ENCODE measurements around the gene BMP3.
"Not testable (repeated sequence)": the region's sequence is repeated elsewhere in the genome, so short reads cannot be mapped to it uniquely, and the experiment has no call there.

BMP3 gene, protein sequence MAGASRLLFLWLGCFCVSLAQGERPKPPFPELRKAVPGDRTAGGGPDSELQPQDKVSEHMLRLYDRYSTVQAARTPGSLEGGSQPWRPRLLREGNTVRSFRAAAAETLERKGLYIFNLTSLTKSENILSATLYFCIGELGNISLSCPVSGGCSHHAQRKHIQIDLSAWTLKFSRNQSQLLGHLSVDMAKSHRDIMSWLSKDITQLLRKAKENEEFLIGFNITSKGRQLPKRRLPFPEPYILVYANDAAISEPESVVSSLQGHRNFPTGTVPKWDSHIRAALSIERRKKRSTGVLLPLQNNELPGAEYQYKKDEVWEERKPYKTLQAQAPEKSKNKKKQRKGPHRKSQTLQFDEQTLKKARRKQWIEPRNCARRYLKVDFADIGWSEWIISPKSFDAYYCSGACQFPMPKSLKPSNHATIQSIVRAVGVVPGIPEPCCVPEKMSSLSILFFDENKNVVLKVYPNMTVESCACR
- total RNA-seq: 0 to 2.2 (median 0) reads per million in 17 experiments

DNA sequence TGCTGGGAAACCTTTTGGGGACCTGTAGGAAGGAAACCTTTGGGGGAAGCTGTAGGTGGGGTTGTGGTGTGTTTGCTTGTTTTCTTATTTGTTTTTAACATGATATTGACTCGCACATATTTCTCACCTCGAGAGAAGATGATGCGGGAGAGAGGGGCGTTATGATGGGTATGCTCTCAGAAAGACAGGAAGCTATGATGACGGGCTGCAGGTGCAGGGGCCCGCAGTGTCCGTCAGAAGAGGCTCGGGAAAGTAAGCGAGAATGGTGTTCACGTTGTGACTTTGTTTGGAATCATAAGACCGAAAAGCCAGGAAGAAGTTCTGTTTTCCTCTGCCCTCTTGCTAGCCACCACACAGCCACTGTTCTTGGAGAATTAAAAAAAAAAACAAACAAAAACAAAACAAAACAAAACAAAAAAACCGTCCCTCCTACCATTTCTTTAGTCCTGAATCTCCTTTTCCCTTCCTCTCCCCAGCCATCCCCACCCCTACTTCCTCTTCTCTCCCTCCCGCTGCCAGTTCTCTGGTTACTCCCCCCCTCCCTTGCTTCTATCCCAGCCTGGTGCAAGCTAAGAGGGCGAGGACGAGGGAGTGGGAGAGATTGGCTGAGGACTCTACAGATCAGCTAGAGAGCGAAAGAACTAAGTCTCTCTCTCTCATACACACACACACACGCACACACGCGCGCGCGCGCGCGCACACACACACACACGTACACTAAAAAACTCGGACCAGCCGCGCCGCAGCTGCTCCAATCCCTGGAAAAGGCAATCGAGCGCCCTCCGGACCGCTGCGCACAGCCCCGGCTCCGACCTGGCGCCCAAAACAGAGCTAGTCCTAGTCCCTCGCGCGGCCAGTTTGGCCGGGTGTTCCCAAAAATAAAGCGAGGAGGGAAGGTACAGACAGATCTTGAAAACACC lies at the start of gene BMP3:
Gene BMP3 (plus strand): TSS at position 648 of the 920 bp plus-strand sequence. CDS start 577 bp downstream, outside the sequence.
- peak in 3 of 4 experiments; percentile 10 to 16 (median 11) for DNase-seq

DNA sequence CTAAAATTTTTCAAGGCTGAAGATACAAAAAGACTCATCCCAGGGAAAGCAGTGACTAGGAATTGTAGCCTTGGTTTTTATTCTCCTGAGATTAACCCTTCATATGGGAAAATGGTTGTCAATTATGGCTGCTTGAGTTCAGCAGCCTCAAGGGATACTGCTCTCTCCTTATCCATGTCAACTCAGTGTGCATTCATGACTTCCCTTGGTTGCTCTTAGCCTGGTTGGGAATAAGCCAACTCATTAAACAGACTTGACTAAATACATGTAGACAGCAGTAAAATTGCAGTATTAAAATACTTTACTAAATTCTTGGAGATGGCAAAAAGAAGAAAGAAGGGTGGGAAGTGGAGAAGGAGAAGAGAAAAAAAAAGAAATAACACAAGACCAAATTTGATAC lies 44.5 kb upstream of the BMP3 start:
- no peak for DNase-seq

DNA sequence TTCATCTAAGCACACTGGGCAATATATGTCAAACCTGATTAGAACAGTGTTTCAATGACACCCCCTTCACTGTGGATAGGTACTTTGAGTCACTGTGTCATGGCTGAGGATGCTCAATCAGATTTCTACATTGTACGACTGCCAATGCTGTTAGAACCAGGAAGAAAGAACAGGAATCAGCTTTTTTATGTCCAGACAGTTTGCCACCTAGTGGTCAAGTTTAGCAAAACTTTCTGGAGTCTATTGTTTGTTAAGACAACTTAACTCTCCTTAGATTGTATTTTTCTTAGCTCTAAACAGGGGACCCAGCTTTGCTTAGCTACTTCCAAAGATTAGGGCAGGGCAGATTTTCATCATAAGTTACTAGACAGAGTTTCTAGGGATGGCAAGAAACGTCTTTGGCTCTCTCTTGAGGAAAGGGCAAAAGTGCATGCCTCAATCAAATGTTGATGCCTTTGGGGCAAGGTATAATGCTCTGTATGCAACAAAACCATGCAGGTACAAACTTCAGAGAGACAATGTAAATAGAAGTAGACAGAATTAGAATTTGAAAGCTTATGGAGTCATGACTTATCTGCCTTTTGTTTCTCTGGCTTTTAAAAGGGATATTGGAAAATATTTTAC lies 40.5 kb upstream of the BMP3 start:
- peak; percentile 65 to 73 (median 66) for DNase-seq

DNA sequence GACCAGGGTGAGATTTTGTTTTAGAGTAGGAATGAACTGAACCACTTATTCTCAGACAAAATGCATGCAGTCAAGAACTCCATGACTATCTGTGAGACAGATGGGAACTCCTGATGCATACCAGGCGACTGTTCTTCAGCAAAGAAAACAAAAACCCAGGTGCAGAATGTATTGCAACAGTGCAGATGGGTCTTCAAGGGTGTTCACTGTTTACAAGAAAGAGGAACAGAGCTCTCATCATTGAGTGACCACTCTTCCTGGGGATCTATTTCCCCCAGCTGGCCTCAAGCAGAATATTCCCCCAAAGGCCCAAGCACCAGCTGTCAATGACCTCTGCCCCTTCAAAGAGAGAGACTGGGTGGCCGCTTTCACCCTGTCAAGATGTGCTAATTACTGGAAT lies 39.7 kb upstream of the BMP3 start:
- no peak for DNase-seq

DNA sequence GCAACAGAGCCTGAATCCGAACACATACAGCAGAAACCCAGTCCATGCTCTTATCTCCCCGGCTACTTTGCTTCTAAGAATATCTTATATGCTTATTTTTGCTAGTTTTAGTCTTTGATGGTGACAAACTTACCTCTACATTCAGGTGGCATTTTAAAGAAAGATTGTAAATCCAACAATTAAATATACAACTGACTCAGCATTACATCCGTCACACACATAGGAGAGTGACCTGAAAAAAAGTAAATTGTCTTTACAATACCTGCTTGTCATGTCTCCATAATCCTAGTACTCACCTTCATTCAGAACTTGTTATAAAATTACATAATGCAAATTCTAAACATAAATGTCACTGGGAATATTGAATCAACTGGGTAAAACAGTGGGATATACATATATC lies 30.6 kb upstream of the BMP3 start:
- DNase-seq: no peak

DNA sequence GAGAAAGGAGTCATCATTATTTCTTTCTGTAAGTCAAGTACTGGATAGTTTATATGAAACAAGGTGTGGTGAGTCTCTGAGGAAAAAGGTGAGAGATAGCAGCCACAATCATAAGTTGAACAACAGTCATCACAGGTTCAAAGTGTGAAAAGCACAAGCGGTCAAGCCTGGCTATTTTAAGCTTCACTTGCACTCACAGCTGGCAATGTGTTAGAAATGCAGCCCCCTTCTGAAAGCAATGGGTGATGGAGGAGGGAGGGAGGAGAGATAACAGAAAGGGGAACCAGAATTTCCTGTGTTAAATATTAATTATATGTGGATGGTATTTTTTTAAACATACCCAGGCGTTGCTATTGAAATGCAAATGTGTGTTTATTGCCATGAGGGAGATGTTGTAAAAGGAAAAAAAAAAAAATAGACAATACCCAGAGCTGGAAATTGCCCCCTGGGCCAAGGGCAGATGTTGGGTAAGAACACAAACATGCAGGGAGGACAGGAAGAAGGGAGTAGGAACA lies 26.9 kb upstream of the BMP3 start:
- DNase-seq: no peak

DNA sequence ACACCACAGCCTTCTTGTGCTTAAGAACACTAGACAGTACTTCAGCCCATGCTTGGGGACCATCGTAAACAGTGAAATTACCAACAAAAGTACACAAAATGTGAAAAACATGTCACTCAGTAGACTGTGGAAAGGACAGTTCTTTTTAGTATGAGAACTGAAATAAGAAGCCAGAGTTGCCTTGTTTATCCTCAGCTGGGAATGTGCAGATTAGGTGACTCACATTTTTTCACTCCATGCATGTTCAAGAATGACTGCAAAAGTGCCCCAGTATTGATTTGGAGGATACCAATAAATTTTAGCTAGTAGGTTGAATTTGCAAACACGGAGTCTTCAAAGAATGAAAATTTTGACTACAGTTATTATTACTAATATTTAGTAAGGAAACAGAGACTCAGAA lies 23.1 kb upstream of the BMP3 start:
- no peak for DNase-seq

DNA sequence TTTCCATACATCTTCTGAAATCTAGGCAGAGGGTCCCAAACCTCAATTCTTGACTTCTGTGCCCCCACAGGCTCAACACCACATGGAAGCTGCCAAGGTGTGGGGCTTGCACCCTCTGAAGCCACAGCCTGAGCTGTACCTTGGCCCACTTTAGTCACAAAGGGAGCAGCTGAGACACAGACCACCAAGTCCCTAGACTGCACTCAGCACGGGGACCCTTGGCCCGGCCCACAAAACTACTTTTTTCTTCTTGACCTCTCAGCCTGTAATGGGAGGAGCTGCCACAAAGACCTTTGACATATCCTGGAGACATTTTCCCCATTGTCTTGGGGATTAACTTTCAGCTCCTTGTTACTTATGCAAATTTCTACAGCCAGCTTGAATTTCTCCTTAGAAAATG lies 13.9 kb upstream of the BMP3 start:
- DNase-seq: not testable (repeated sequence)

DNA sequence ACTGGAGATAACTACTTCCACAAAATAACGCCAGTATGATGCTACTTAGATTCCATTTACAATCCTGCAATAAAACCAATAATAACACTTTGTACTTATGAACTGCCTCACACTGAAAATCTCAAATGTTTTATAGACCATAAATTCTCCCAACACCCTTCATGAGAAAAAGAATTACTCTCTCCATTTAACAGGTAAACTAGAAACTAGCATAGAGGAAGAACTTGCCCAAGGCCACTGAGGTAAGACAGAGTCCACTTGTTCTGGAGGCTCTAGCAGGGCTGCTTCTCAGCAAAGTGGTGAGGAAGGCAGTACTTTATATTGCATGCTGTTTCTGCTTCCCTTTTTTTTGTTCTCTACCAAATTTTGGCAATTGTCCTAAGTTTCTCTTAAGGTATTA lies 11.5 kb upstream of the BMP3 start:
- DNase-seq: no peak

DNA sequence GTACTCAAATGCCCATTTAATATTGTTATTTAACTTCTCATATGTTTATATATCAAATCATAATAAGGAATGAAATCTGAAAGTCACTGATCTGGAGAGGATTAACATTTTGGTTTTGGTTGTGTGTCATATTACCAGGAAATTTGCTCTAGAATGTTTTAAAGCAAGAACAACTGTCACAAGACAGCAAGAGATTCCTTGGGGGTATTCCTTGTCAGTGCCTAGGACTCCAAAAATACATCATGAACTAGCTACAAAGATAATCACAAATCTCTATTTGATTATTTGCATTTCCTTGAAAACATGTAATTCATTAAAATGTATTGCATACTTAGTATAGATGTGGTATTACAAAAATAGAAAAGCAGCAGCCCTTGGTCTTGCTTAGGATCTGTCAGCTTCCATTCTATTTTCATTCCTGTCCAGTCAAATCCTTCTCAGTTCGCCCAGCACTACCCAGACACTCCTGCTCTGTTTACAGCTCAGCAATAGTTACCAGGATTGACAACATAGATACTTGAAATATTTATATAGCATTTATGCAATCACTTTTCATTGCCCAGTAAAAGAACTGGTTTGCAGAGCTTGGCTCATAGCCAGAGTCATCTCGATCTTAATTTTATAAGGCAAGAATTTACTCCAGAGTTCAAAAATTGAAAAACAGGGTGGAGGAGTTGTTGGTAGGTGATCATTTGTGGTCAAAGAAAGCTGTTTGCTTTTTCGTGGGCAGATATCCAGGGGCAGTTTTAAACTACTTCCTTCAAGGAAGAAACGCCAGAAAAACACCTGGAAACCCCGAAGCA lies 9.2 kb upstream of the BMP3 start:
- DNase-seq: no peak

DNA sequence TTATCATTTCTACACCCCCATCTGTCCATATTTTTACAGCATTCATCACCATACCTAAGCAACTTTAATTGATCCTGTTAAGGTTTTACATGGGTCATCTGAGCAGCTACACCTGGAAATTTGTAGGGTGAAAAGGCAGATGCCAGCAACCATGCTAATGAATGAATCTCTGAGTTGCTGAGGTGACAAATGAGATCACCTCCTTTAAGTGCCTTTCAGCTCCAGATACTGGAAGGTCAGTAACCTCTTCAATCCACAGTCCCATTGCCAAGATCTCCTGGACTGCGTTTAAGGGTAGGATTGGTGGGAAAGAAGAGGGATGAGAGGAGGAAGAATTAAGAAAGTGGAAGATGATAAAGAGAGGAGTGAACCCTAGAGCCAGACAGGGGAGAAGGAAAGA lies 8.5 kb upstream of the BMP3 start:
- DNase-seq: no peak

DNA sequence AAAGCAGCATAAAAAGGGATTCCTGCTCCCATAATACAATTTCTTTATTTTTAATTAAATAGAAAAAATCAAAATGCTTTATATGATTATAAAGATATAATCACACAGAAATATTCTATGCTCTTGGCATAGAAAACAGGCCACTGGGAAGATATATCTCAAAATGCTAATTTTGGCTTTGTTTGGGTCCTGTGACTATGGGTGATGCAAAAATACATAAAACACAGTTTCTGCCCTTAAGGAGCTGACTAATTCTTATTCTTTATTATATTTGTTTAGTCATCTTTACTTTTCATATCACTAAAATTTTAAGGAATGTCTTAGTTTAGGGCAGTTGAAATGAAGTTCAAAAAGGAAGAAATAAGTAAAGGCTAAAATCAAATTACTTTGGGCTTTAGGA lies 7.0 kb upstream of the BMP3 start:
- no peak for DNase-seq

DNA sequence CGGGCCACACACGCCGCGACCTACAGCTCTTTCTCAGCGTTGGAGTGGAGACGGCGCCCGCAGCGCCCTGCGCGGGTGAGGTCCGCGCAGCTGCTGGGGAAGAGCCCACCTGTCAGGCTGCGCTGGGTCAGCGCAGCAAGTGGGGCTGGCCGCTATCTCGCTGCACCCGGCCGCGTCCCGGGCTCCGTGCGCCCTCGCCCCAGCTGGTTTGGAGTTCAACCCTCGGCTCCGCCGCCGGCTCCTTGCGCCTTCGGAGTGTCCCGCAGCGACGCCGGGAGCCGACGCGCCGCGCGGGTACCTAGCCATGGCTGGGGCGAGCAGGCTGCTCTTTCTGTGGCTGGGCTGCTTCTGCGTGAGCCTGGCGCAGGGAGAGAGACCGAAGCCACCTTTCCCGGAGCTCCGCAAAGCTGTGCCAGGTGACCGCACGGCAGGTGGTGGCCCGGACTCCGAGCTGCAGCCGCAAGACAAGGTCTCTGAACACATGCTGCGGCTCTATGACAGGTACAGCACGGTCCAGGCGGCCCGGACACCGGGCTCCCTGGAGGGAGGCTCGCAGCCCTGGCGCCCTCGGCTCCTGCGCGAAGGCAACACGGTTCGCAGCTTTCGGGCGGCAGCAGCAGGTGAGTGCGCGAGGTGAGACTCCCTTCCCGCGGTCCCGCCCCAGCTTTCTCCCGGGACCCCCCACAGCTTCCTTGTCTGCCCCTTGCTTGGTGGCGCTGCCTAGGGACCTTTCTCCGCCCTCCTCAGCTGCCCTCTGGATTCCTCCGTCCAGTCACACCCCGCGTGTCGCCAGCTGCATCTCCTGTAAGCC lies 678 bp downstream of the BMP3 start:
- DNase-seq: no peak

DNA sequence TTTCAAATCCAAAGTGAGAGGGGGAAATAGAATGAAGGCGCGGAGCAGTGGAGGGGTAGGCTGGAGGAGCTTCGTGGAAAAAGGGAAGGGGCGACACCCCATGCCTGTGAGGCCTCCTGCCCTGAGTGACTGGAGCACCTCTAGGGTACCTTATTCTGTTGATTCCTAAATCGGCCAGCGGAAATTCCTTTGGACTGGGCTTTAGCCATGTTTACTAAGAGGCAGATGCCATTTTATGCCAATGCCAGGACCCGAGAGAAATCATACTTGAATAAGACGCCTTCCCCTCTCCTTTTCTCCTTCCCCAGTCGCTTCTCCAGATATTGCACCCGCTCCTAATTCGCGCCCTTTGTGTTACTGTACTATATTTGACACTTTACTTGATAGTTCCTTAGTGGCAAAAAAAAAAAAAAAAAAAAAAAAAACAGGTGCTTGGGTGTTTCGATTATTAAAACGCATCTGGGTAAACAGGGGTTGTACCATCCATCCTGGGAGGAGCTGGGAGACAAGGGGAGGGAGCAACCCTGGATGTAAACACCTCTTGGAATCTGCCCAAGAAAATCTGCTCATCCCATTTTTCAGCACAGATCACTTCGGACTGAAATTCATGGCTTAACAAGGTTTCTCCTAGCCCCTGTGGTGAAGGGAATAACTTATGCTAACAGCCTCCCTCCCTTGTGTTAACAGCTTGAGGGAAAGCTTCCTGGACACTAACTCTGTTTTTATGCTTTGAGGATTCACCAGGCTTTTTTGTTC lies 1.5 kb downstream of the BMP3 start:
- DNase-seq: no peak

DNA sequence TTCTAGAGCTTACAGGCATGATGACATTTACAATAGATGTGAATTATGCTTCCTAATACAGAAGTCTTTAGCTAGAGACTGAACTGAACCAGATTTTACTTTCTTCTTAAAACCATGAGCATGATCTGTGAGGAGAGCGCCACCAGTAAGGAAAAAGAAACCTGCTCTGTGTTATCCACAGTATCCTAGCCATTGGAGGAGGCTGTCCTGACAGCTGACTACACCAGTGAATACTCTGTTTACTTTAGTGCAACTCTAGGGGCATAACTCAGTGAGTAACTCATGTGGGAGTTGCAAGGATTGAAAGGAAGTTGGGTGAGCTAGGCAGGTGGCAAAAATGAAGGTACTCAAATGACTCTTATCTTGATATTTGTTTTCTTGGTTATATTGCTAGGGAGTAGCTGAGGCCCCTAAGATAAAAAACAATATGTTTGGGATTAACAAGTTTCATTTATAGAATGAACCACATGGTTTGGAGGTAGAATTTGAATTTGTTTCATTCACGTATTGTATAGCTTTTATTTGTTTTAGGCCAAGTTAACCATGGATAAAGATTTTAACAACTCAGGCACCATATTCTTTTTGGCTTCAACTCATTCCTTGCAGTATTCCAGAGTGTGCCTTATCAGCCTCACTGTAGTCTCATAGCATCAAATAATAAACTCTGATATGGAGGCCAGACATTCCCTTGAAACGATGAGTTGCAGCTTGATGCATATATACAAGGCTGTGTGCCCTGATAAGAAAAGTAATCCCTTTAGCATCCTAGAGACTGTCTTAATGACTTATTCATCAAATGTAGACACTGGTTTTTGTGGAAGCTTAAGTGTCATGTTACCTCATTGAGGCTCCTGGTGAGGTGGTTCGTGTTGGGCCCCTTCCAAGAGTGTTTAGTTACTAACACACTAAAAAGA lies 2.5 kb downstream of the BMP3 start:
- no peak for DNase-seq

DNA sequence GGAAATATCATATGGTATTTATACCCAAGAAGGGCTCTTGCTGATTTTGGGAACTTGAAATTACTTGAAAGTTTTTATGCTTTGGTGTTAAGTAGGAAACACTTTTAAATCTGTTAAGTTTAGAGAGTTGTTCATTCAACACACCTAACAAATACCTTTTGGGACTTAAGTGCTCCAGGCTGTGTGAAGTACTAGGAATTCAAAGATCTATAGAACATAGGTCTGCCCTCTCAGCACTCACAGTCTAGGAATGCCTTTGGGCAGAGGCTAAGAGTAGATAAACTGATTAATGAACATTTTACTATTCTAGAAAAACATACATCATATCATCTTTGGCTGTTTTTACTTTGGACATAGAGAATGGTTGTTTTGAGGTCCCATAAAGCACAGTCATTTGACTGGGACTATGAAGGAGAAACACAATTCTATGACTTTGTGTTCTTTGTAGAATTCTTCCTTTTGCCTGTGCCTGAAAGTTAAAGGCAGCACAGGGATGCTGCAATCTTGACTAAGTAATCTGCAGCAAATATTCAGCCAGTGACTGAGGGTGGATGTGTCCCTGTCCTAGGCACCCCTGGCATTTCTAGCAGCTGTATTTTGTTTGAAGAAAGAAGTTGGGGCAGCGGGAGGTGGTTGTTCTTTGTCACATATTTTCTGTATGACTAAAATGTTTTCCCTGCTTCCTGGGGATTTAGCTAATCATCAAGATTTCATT lies 8.3 kb downstream of the BMP3 start:
- DNase-seq: no peak

DNA sequence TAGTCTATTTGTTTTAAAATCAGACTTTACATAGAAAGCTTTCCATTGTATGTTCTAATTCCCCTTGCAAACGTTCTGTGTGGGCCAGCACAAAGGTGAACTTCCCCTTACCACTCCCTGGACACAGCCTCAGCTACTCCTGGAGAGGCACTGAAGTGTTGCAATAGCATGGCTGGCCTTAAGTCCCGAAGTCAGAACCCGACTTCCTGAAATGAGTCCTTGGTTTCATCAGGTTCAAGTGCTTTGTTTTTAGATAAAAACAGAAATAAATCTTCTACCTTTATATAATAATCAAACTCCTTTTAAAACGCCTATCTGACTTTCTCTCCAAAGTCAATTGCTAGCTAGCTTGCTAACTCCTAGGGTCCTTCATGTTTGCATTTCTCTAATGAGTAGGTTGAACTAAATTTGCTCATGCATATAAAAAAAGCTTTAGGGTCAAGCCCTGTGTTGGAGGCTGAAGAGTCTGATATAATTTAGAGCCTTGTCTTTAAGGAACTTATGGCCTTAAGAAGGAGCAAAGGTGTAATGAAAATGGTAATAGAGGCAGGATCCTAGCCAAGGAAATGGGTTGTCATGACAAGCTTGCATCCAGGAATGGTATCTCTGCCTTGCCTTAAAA lies 9.0 kb downstream of the BMP3 start:
- DNase-seq: peak; percentile 9 to 46 (median 34)

Measured in suppressor macrophage (primary cell).